Esophagus muscularis mucosa (tissue), 4 donors: ENCODE data around the gene KRT37. TPM values are rescaled to one million over a fixed set of nuclear protein-coding genes. Genes with fewer than 3 reads are reported as not detected.
A peak's percentile ranks its signal among the peaks of the same experiment; 100 is the strongest.

Source experiments
- DNase-seq: peaks from one replicate; pipeline ENCODE4 v3.0.0-alpha.2; 2017; ENCODE audit errors: extremely low spot score
- H3K27ac ChIP-seq, 4 donors: fragments of 200-600 bp; sonication (generic); replicated peaks in 1 of 4; 1 replicate in 3 of 4; 2 replicates in 1 of 4; pipeline ENCODE4 v1.5.1; 2016 to 2019; ENCODE audit warnings: mild to moderate bottlenecking in 1 of 4
- H3K27me3 ChIP-seq, 4 donors: fragments of 200-600 bp; sonication (generic); one replicate each; pipeline versions ENCODE4 v1.5.1 to v1.6.0; 2016 to 2019
- H3K36me3 ChIP-seq, 4 donors: fragments of 200-600 bp; sonication (generic); one replicate each; pipeline ENCODE4 v1.5.1; 2016 to 2019
- H3K4me1 ChIP-seq, 4 donors: fragments of 200-600 bp; sonication (generic); one replicate each; pipeline ENCODE4 v1.5.1; 2016 to 2019
- H3K4me3 ChIP-seq, 4 donors: fragments of 200-600 bp; sonication (generic); 1 replicate in 2 of 4; 2 replicates in 2 of 4; pipeline ENCODE4 v1.5.1; 2016 to 2019; ENCODE audit warnings: mild to moderate bottlenecking in 4 of 4, moderate library complexity in 1 of 4
- H3K9me3 ChIP-seq, 4 donors: fragments of 200-600 bp; sonication (generic); 1 replicate in 3 of 4; 2 replicates in 1 of 4; pipeline ENCODE4 v1.5.1; 2016 to 2019
- EP300 ChIP-seq: sonication (generic); formaldehyde crosslinking; IDR thresholded peaks from one replicate; pipeline ENCODE4 v1.6.1; 2017; ENCODE audit warnings: antibody characterized with exemption
- POLR2A ChIP-seq: fragments of 450-650 bp; IDR thresholded peaks from one replicate; pipeline ENCODE4 v1.6.1; 2017; ENCODE audit warnings: antibody characterized with exemption, moderate library complexity, mild to moderate bottlenecking, low read depth
- POLR2AphosphoS5 ChIP-seq, 2 donors: sonication (generic); formaldehyde crosslinking; IDR thresholded peaks; one replicate each; pipeline ENCODE4 v1.6.1; 2017; ENCODE audit warnings: antibody characterized with exemption in 2 of 2
- WGBS: methylation state at CpG from one replicate; pipeline ENCODE4 v1.1.5; 2018; 5-methylcytosine and 5-hydroxymethylcytosine counted together
- intact Hi-C: fragments of 100-400 bp; cut with DNase I; formaldehyde crosslinking; loops from one replicate; pipeline ENCODE4 v1.15.1; 2023
- total RNA-seq, 4 donors: library from RNA; depleted of rRNA; stranded (reverse); fragments of >200 nt; gene quantifications; one replicate each; pipeline versions ENCODE4 v1.1.0 to v1.2.1, GENCODE V29; 2016
- TF ChIP-seq, protein P1 (sequence below), 3 experiments: fragments of 200-600 bp in 2 of 3; fragments of 450-650 bp in 1 of 3; sonication (generic) in 2 of 3; IDR thresholded peaks; one replicate each; pipeline ENCODE4 v1.5.1; 2017 to 2019; ENCODE audit warnings: antibody characterized with exemption in 3 of 3, mild to moderate bottlenecking in 2 of 3, moderate library complexity in 1 of 3

The KRT37 gene
- total RNA-seq, result not detected

DNA sequence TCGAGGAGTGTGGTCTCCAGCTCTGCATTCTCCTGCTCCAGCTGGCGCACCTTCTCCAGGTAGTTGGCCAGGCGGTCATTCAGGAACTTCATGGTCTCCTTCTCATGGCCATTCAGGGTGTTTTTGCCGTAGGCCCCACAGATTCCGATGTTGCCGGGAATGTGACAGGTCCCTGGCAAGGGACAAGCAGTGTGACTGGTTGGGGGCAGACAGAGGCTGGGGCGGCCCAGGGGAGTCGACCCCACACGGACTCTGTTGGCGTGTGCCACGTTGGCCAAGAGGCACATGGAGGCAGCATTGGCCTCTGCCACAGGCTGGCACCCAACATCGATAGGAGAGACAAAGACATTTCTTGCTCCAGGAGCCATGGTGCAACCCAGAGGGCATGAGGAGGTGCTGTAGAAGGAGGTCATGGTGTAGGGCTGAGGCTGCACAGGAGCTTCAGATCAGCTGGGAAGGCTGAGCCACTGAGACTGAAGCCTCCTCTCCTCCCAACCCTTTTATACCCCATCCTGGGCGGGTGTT is at the start of gene KRT37:
TSS of gene KRT37 (minus strand) at position 475 of the 525 bp plus-strand sequence. CDS start at position 413, 62 bp downstream.
- peaks cover 0 to 10% (median 4%) of the 10 kb centered on the region in 4 donors for H3K4me1 ChIP-seq
- no peaks in the 10 kb centered on the region for H3K9me3 ChIP-seq
- no peak for DNase-seq
- intact Hi-C loops, result no loop called here
- no peak within 1 kb of the TSS for H3K4me3 ChIP-seq
- no peak within 1 kb of the TSS for H3K27ac ChIP-seq
- H3K27me3 ChIP-seq, result no peaks in the 10 kb centered on the region
- TF ChIP-seq POLR2AphosphoS5 (IDR thresholded peaks at IDR 0.05) (no peak), POLR2A (no peak), EP300 (no peak)
- TF ChIP-seq, protein P1, sequence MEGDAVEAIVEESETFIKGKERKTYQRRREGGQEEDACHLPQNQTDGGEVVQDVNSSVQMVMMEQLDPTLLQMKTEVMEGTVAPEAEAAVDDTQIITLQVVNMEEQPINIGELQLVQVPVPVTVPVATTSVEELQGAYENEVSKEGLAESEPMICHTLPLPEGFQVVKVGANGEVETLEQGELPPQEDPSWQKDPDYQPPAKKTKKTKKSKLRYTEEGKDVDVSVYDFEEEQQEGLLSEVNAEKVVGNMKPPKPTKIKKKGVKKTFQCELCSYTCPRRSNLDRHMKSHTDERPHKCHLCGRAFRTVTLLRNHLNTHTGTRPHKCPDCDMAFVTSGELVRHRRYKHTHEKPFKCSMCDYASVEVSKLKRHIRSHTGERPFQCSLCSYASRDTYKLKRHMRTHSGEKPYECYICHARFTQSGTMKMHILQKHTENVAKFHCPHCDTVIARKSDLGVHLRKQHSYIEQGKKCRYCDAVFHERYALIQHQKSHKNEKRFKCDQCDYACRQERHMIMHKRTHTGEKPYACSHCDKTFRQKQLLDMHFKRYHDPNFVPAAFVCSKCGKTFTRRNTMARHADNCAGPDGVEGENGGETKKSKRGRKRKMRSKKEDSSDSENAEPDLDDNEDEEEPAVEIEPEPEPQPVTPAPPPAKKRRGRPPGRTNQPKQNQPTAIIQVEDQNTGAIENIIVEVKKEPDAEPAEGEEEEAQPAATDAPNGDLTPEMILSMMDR (IDR thresholded peaks at IDR 0.05), result no peak
- H3K36me3 ChIP-seq, result no peaks in the 10 kb centered on the region
- WGBS, result 97% methylated on average over 10 of the region's 13 CpGs

DNA sequence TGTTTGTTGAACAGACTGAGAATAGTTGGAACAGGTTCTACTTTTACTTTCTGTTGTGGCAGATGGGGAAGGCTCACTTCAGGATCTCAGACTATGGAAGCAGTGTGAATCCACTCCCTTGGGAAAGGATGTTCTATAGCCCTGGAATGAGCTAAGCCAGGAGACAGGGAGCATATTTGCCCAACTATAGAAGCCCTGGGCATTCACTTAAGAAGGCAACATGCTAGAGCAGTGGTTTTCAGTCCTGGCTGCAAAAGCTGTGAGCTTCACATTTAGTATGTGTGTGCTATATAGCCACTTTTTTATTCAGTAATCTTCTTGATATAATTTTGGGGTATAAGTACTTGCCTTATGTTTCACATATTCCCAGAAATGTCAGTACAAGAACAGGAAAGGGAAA is 44.0 kb upstream of the KRT37 start:
- Histone ChIP-seq H3K27ac (no peak overlapping the region), H3K27me3 (no peaks in the 10 kb centered on the region), H3K9me3 (peaks cover 0 to 18% (median 10%) of the 10 kb centered on the region in 4 donors), H3K4me3 (no peak overlapping the region), H3K36me3 (no peaks in the 10 kb centered on the region), H3K4me1 (peaks cover 13 to 25% (median 22%) of the 10 kb centered on the region in 4 donors)
- no peak for DNase-seq
- TF ChIP-seq EP300, result no peak
- TF ChIP-seq POLR2AphosphoS5 (IDR thresholded peaks at IDR 0.05), result no peak
- no peak for TF ChIP-seq POLR2A
- TF ChIP-seq, protein P1 (IDR thresholded peaks at IDR 0.05), result no peak
- intact Hi-C loops, result no loop called here

DNA sequence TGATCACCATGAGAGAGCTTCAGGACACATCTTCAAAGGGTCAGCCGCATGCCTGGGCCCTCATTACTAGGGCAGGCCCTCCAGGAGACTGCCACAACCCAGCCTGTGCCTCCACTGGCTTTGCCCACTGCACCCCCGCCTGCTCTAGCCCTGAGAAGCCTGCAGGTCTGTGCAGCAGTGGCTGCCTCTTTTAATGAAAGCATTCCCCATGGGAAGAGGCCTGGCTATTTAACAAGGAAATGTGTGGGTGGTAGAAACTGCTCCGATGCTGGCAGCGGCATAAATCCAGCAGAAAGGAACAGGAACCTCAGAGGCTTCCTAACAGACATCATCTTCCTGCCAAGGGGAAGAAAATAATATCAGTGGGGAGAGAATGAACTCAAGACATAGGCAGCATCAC is 43.2 kb upstream of the KRT37 start:
- WGBS, result 48% methylated on average over 3 of the region's 4 CpGs
- no peak for DNase-seq
- Histone ChIP-seq H3K36me3 (no peaks in the 10 kb centered on the region), H3K27ac (no peak overlapping the region), H3K27me3 (no peaks in the 10 kb centered on the region), H3K9me3 (peaks cover 0 to 18% (median 10%) of the 10 kb centered on the region in 4 donors), H3K4me3 (no peak overlapping the region), H3K4me1 (peaks cover 13 to 31% (median 30%) of the 10 kb centered on the region in 4 donors)
- intact Hi-C loops, result no loop called here
- no peak for TF ChIP-seq EP300
- TF ChIP-seq, protein P1 (IDR thresholded peaks at IDR 0.05), result no peak
- no peak for TF ChIP-seq POLR2A
- TF ChIP-seq POLR2AphosphoS5 (IDR thresholded peaks at IDR 0.05), result no peak

DNA sequence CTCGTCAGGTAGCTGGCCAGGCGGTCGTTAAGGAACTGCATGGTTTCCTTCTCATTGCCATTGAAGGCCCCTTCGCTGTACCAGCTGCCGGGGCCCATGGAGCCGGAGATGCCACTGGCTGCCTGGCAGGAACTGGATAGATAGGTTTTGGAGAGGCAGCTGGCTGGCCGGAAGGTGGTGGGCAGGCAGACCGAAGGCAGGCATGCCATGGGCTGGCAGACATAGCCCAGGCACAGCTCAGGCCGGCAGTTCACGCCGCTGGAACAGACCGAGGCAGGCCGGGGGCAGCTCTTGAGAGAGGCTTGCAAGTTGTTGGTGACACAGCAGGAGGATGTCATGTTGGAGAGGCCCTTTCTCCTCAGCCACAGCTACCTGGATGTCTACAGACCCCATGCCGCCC is 42.6 kb upstream of the KRT37 start, which contains the start of gene KRT32:
TSS of gene KRT32 (minus strand) at position 399 of the 400 bp plus-strand sequence. CDS start at position 338, 61 bp downstream.
- H3K27ac ChIP-seq, result no peak within 1 kb of the TSS
- peaks cover 0 to 16% (median 9%) of the 10 kb centered on the region in 4 donors for H3K9me3 ChIP-seq
- intact Hi-C loops, result no loop called here
- no peaks in the 10 kb centered on the region for H3K36me3 ChIP-seq
- H3K4me1 ChIP-seq, result peaks cover 13 to 33% (median 31%) of the 10 kb centered on the region in 4 donors
- WGBS, result 100% methylated on average over 2 of the region's 14 CpGs
- H3K4me3 ChIP-seq, result no peak within 1 kb of the TSS
- TF ChIP-seq POLR2A (no peak), EP300 (no peak), POLR2AphosphoS5 (IDR thresholded peaks at IDR 0.05) (no peak)
- TF ChIP-seq, protein P1 (IDR thresholded peaks at IDR 0.05), result no peak
- H3K27me3 ChIP-seq, result no peaks in the 10 kb centered on the region
- DNase-seq, result no peak

DNA sequence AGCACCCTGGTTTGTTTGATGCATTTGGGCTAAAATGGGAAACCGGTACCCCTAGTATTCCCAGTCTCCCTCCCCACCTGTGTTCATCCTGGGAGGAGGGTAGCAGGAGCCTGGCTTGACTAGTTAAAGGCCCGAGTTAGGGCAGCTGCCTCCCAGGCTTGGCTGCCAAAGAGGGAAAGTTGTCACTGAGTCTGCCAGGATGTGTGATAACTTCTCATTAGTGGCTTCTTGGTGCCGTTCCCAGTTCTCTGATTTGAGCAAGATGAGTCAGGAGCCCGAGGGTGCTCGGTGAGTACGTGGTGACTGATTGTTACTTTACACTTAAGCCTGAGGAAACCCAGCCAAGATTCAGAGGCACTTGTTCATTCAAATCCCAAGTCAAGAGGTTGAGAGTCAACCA is 40.3 kb upstream of the KRT37 start:
- intact Hi-C loops, result no loop called here
- H3K27ac ChIP-seq, result peak overlapping the region in 1 of 4 donors; percentile 59
- peaks cover 13 to 33% (median 31%) of the 10 kb centered on the region in 4 donors for H3K4me1 ChIP-seq
- no peak overlapping the region for H3K4me3 ChIP-seq
- H3K9me3 ChIP-seq, result peaks cover 0 to 11% (median 3%) of the 10 kb centered on the region in 4 donors
- DNase-seq, result no peak
- peak; percentile 65 to 85 for TF ChIP-seq POLR2AphosphoS5 (IDR thresholded peaks at IDR 0.05)
- TF ChIP-seq, protein P1 (IDR thresholded peaks at IDR 0.05), result no peak
- H3K27me3 ChIP-seq, result no peaks in the 10 kb centered on the region
- no peaks in the 10 kb centered on the region for H3K36me3 ChIP-seq
- 13% methylated on average over 3 of the region's 6 CpGs for WGBS
